CD14-positive monocyte (primary cell): ENCODE results near the gene SUCO. TPM values are rescaled to one million over a fixed set of nuclear protein-coding genes. Genes with fewer than 3 reads are reported as not detected.

Experiments used
- DNase-seq, 3 donors: peaks; one replicate each; pipeline ENCODE4 v3.0.0-alpha.2; 2011 to 2022
- H2AFZ ChIP-seq: 2 replicates; pipeline ENCODE4 v1.6.0; 2012; ENCODE audit warnings: mild to moderate bottlenecking, low read depth, low read length, inconsistent platforms; ENCODE audit not compliant: insufficient read depth, poor library complexity, severe bottlenecking
- H3K27ac ChIP-seq, 2 donors: 1 replicate in 1 of 2; 2 replicates in 1 of 2; pipeline ENCODE4 v1.5.1; 2012 to 2013; ENCODE audit warnings: low read length in 2 of 2, control low read depth in 1 of 2, inconsistent platforms in 1 of 2, low read depth in 1 of 2, mild to moderate bottlenecking in 1 of 2
- H3K27me3 ChIP-seq, 2 donors: one replicate each; pipeline versions ENCODE4 v1.6.0 to v1.6.1; 2011 to 2013; ENCODE audit warnings: low read length in 2 of 2; ENCODE audit not compliant: control insufficient read depth in 2 of 2, insufficient read depth in 2 of 2
- H3K36me3 ChIP-seq, 2 donors: replicated peaks in 1 of 2; 1 replicate in 1 of 2; 2 replicates in 1 of 2; pipeline versions ENCODE4 v1.5.1 to v1.6.1; 2012 to 2013; ENCODE audit warnings: low read length in 2 of 2, control low read depth in 1 of 2, inconsistent platforms in 1 of 2, mild to moderate bottlenecking in 1 of 2; ENCODE audit not compliant: insufficient read depth in 2 of 2, control insufficient read depth in 1 of 2
- H3K4me1 ChIP-seq, 2 donors: 1 replicate in 1 of 2; 2 replicates in 1 of 2; pipeline versions ENCODE4 v1.5.1 to v1.6.1; 2012 to 2013; ENCODE audit warnings: low read length in 2 of 2, control low read depth in 1 of 2, inconsistent platforms in 1 of 2, mild to moderate bottlenecking in 1 of 2, moderate library complexity in 1 of 2; ENCODE audit not compliant: insufficient read depth in 2 of 2, control insufficient read depth in 1 of 2
- H3K4me2 ChIP-seq: replicated peaks from 2 replicates; pipeline ENCODE3; 2012; ENCODE audit warnings: low read length, moderate library complexity, mild to moderate bottlenecking; ENCODE audit not compliant: poor library complexity, severe bottlenecking; ENCODE audit errors: extremely low read depth
- H3K4me3 ChIP-seq, 3 experiments: fragments of 200-600 bp in 1 of 3; sonication (generic) in 1 of 3; replicated peaks in 1 of 3; 1 replicate in 2 of 3; 2 replicates in 1 of 3; pipeline ENCODE4 v1.5.1; 2011 to 2013; ENCODE audit warnings: low read length in 3 of 3, mild to moderate bottlenecking in 3 of 3, control low read depth in 2 of 3, low read depth in 2 of 3, inconsistent platforms in 1 of 3, moderate library complexity in 1 of 3
- H3K79me2 ChIP-seq: 2 replicates; pipeline ENCODE4 v1.6.0; 2012; ENCODE audit warnings: mild to moderate bottlenecking, control low read depth, inconsistent platforms, low read length, moderate library complexity; ENCODE audit not compliant: insufficient read depth
- H3K9ac ChIP-seq: 2 replicates; pipeline ENCODE4 v1.6.0; 2017; ENCODE audit warnings: low read length, mild to moderate bottlenecking; ENCODE audit not compliant: insufficient read depth, poor library complexity, severe bottlenecking
- H3K9me3 ChIP-seq, 2 donors: replicated peaks in 1 of 2; 1 replicate in 1 of 2; 2 replicates in 1 of 2; pipeline versions ENCODE4 v1.5.1 to v1.6.1; 2012 to 2013; ENCODE audit warnings: low read length in 2 of 2, control low read depth in 1 of 2; ENCODE audit not compliant: control insufficient read depth in 1 of 2, insufficient read depth in 1 of 2
- H4K20me1 ChIP-seq: 2 replicates; pipeline ENCODE4 v1.6.0; 2012; ENCODE audit warnings: mild to moderate bottlenecking, low read length, control low read depth, moderate library complexity; ENCODE audit not compliant: insufficient read depth
- H3K27ac Mint-ChIP-seq, 7 donors: one replicate each; pipeline ENCODE4 v1.8.0; 2020; ENCODE audit warnings: mild to moderate bottlenecking in 7 of 7, mixed read lengths in 7 of 7, moderate library complexity in 6 of 7, inconsistent platforms in 2 of 7
- H3K27me3 Mint-ChIP-seq, 3 donors: one replicate each; pipeline ENCODE4 v1.8.0; 2021 to 2022; ENCODE audit warnings: low read depth in 3 of 3, mild to moderate bottlenecking in 3 of 3, mixed read lengths in 3 of 3, moderate library complexity in 3 of 3, inconsistent platforms in 1 of 3
- H3K36me3 Mint-ChIP-seq, 2 donors: one replicate each; pipeline ENCODE4 v1.8.0; 2020; ENCODE audit warnings: mixed read lengths in 2 of 2, inconsistent platforms in 1 of 2, mild to moderate bottlenecking in 1 of 2
- H3K4me1 Mint-ChIP-seq: one replicate; pipeline ENCODE4 v1.8.0; 2020; ENCODE audit warnings: mild to moderate bottlenecking, mixed read lengths
- H3K4me3 Mint-ChIP-seq, 2 donors: one replicate each; pipeline ENCODE4 v1.8.0; 2020; ENCODE audit warnings: mild to moderate bottlenecking in 2 of 2, mixed read lengths in 2 of 2, moderate library complexity in 1 of 2
- H3K9me3 Mint-ChIP-seq, 7 donors: one replicate each; pipeline ENCODE4 v1.8.0; 2020 to 2022; ENCODE audit warnings: mixed read lengths in 7 of 7, mild to moderate bottlenecking in 6 of 7, moderate library complexity in 6 of 7, inconsistent platforms in 2 of 7
- CTCF ChIP-seq: fragments of 200-600 bp; IDR thresholded peaks from one replicate; pipeline ENCODE4 v1.8.0; 2022; ENCODE audit warnings: antibody characterized with exemption, mild to moderate bottlenecking
- WGBS: methylation state at CpG from one replicate; pipeline ENCODE4 v1.1.5; 2013; ENCODE audit warnings: missing lambda C conversion rate; ENCODE audit not compliant: insufficient coverage; 5-methylcytosine and 5-hydroxymethylcytosine counted together
- intact Hi-C, 2 donors: fragments of 100-400 bp; cut with micrococcal nuclease; formaldehyde crosslinking; loops; one replicate each; pipeline versions ENCODE4 v1.15.0 to v1.15.1; 2023
- polyA plus RNA-seq, 3 donors: library from polyadenylated mRNA; depleted of rRNA in 1 of 3; unstranded in 2 of 3; stranded (reverse) in 1 of 3; fragments of 300-500 nt in 2 of 3; fragments of >200 nt in 1 of 3; fragmentation: Illumina TruSeq in 2 of 3; gene quantifications; 1 replicate in 2 of 3; 2 replicates in 1 of 3; pipeline ENCODE4 v1.2.3, GENCODE V29; 2012 to 2021

Gene SUCO
- polyA plus RNA-seq, 3 donors = 6.8 to 8.5 (median 6.8) TPM

- no peak for DNase-seq
- Histone ChIP-seq H3K9me3 (peaks cover 0 to 4% of the 10 kb centered on the region in 2 donors), H3K9ac (no peak overlapping the region), H3K4me2 (no peak overlapping the region), H3K27ac (no peak overlapping the region), H2AFZ (no peak overlapping the region), H4K20me1 (no peaks in the 10 kb centered on the region), H3K4me3 (no peak overlapping the region), H3K27me3 (no peaks in the 10 kb centered on the region), H3K4me1 (peaks cover 7 to 14% of the 10 kb centered on the region in 2 donors), H3K36me3 (no peaks in the 10 kb centered on the region), H3K79me2 (no peaks in the 10 kb centered on the region)
- 50% methylated on average over 2 of the region's 5 CpGs for WGBS
- peaks cover 0 to 1% (median 0%) of the 10 kb centered on the region in 3 donors for H3K27me3 Mint-ChIP-seq
- peaks cover 26% of the 10 kb centered on the region for H3K4me1 Mint-ChIP-seq
- no peak for TF ChIP-seq CTCF
- H3K4me3 Mint-ChIP-seq = no peak overlapping the region
- H3K27ac Mint-ChIP-seq = no peak overlapping the region
- H3K9me3 Mint-ChIP-seq = peaks cover 0 to 3% (median 2%) of the 10 kb centered on the region in 7 donors
- no peaks in the 10 kb centered on the region for H3K36me3 Mint-ChIP-seq
- intact Hi-C loops = no loop called here
These were observed 47.3 kb upstream of the SUCO start for GRCh38 chr1:172485626-172486025.

GRCh38 chr1:172486805-172487454 lies 46.0 kb upstream of the SUCO start:
- no CpG with 5 or more reads among the region's 3 CpGs for WGBS
- Histone ChIP-seq H3K9me3 (peaks cover 0 to 4% of the 10 kb centered on the region in 2 donors), H3K9ac (no peak overlapping the region), H3K4me2 (no peak overlapping the region), H4K20me1 (no peaks in the 10 kb centered on the region), H3K27ac (no peak overlapping the region), H3K79me2 (no peaks in the 10 kb centered on the region), H3K36me3 (no peaks in the 10 kb centered on the region), H2AFZ (peak overlapping the region; percentile 16), H3K4me1 (peaks cover 7 to 14% of the 10 kb centered on the region in 2 donors), H3K27me3 (no peaks in the 10 kb centered on the region), H3K4me3 (no peak overlapping the region)
- H3K4me3 Mint-ChIP-seq = no peak overlapping the region
- intact Hi-C loops = no loop called here
- DNase-seq = no peak
- peaks cover 0 to 5% (median 2%) of the 10 kb centered on the region in 7 donors for H3K9me3 Mint-ChIP-seq
- H3K36me3 Mint-ChIP-seq = no peaks in the 10 kb centered on the region
- peaks cover 26% of the 10 kb centered on the region for H3K4me1 Mint-ChIP-seq
- peaks cover 0 to 1% (median 0%) of the 10 kb centered on the region in 3 donors for H3K27me3 Mint-ChIP-seq
- H3K27ac Mint-ChIP-seq = no peak overlapping the region
- no peak for TF ChIP-seq CTCF
